Breast epithelium (tissue), 4 donors: ENCODE data around the gene TALDO1. TPM values are rescaled to one million over a fixed set of nuclear protein-coding genes. Genes with fewer than 3 reads are reported as not detected.
A peak's percentile ranks its signal among the peaks of the same experiment; 100 is the strongest.

Source experiments
- DNase-seq, 2 donors: peaks; one replicate each; pipeline ENCODE4 v3.0.0-alpha.2; 2019; ENCODE audit warnings: low spot score in 2 of 2
- H3K27ac ChIP-seq, 2 donors: fragments of 200-600 bp; sonication (generic) in 1 of 2; one replicate each; pipeline ENCODE4 v1.5.1; 2016 to 2019; ENCODE audit warnings: mild to moderate bottlenecking in 1 of 2
- H3K27me3 ChIP-seq, 2 donors: fragments of 200-600 bp; sonication (generic) in 1 of 2; one replicate each; pipeline versions ENCODE4 v1.5.1 to v1.6.0; 2017 to 2019; ENCODE audit warnings: control low read depth in 1 of 2, mild to moderate bottlenecking in 1 of 2
- H3K36me3 ChIP-seq: fragments of 200-600 bp; one replicate; pipeline ENCODE4 v1.5.1; 2019
- H3K4me1 ChIP-seq, 2 donors: fragments of 200-600 bp; sonication (generic); one replicate each; pipeline ENCODE4 v1.5.1; 2016 to 2019; ENCODE audit warnings: control low read depth in 1 of 2
- H3K4me3 ChIP-seq, 3 donors: fragments of 200-600 bp; sonication (generic); 1 replicate in 2 of 3; 2 replicates in 1 of 3; pipeline ENCODE4 v1.5.1; 2016 to 2019; ENCODE audit warnings: mild to moderate bottlenecking in 3 of 3, moderate library complexity in 2 of 3
- H3K9me3 ChIP-seq, 2 donors: fragments of 200-600 bp; sonication (generic) in 1 of 2; one replicate each; pipeline ENCODE4 v1.5.1; 2016 to 2019; ENCODE audit warnings: control low read depth in 1 of 2
- POLR2A ChIP-seq: fragments of 450-650 bp; IDR thresholded peaks from one replicate; pipeline ENCODE4 v1.6.1; 2016; ENCODE audit warnings: antibody characterized with exemption, mild to moderate bottlenecking, moderate library complexity
- POLR2AphosphoS5 ChIP-seq, 3 donors: sonication (generic); formaldehyde crosslinking; IDR thresholded peaks; one replicate each; pipeline ENCODE4 v1.6.1; 2017; ENCODE audit warnings: antibody characterized with exemption in 3 of 3
- intact Hi-C: fragments of 100-400 bp; cut with DNase I; formaldehyde crosslinking; loops from one replicate; pipeline ENCODE4 v1.15.1; 2023; ENCODE audit warnings: low total_unique reads
- total RNA-seq, 3 donors: library from RNA; depleted of rRNA; stranded (reverse); fragments of >200 nt; gene quantifications; one replicate each; pipeline ENCODE4 v1.1.0, GENCODE V29; 2016
- TF ChIP-seq, protein P1 (sequence below), 3 donors: fragments of 450-650 bp; IDR thresholded peaks; one replicate each; pipeline ENCODE4 v1.5.1; 2016 to 2017; ENCODE audit warnings: antibody characterized with exemption in 3 of 3, mild to moderate bottlenecking in 3 of 3, moderate library complexity in 3 of 3

Gene TALDO1
- total RNA-seq, 3 donors from 2014 or later: 137 to 239 (median 141) TPM

- Histone ChIP-seq H3K27me3 (no peaks in the 10 kb centered on the region), H3K27ac (peak overlapping the region in 1 of 2 donors; percentile 19), H3K9me3 (no peaks in the 10 kb centered on the region), H3K36me3 (no peaks in the 10 kb centered on the region), H3K4me1 (peaks cover 0 to 4% of the 10 kb centered on the region in 2 donors), H3K4me3 (no peak overlapping the region)
- TF ChIP-seq, protein P1, sequence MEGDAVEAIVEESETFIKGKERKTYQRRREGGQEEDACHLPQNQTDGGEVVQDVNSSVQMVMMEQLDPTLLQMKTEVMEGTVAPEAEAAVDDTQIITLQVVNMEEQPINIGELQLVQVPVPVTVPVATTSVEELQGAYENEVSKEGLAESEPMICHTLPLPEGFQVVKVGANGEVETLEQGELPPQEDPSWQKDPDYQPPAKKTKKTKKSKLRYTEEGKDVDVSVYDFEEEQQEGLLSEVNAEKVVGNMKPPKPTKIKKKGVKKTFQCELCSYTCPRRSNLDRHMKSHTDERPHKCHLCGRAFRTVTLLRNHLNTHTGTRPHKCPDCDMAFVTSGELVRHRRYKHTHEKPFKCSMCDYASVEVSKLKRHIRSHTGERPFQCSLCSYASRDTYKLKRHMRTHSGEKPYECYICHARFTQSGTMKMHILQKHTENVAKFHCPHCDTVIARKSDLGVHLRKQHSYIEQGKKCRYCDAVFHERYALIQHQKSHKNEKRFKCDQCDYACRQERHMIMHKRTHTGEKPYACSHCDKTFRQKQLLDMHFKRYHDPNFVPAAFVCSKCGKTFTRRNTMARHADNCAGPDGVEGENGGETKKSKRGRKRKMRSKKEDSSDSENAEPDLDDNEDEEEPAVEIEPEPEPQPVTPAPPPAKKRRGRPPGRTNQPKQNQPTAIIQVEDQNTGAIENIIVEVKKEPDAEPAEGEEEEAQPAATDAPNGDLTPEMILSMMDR (IDR thresholded peaks at IDR 0.05): peak; percentile 48 to 64 (median 62)
- no peak for TF ChIP-seq POLR2AphosphoS5 (IDR thresholded peaks at IDR 0.05)
- intact Hi-C loops: no loop called here
- peak in 1 of 2 donors; percentile 50 for DNase-seq
These were observed 17.9 kb downstream of the TALDO1 start for GRCh38 chr11:765025-765801.

DNA sequence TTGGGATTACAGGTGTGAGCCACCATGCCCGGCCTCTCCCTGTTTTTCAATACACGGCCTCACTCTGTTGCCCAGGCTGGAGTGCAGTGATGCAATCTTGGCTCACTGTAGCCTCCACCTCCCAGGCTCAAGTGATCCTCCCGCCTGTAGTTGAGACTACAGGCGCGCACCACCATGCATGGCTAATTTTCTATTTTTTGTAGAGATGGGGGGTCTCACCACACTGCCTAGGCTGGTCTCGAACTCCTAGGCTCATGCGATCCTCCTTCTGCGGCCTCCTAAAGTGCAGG, 18.5 kb downstream of the TALDO1 start:
- TF ChIP-seq POLR2A (no peak), POLR2AphosphoS5 (IDR thresholded peaks at IDR 0.05) (no peak)
- TF ChIP-seq, protein P1 (IDR thresholded peaks at IDR 0.05): no peak
- no peak overlapping the region for H3K4me3 ChIP-seq
- H3K27ac ChIP-seq: peak overlapping the region in 1 of 2 donors; percentile 7
- intact Hi-C loops: no loop called here
- no peaks in the 10 kb centered on the region for H3K36me3 ChIP-seq
- no peaks in the 10 kb centered on the region for H3K9me3 ChIP-seq
- no peaks in the 10 kb centered on the region for H3K27me3 ChIP-seq
- DNase-seq: no peak
- H3K4me1 ChIP-seq: peaks cover 0 to 4% of the 10 kb centered on the region in 2 donors

DNA sequence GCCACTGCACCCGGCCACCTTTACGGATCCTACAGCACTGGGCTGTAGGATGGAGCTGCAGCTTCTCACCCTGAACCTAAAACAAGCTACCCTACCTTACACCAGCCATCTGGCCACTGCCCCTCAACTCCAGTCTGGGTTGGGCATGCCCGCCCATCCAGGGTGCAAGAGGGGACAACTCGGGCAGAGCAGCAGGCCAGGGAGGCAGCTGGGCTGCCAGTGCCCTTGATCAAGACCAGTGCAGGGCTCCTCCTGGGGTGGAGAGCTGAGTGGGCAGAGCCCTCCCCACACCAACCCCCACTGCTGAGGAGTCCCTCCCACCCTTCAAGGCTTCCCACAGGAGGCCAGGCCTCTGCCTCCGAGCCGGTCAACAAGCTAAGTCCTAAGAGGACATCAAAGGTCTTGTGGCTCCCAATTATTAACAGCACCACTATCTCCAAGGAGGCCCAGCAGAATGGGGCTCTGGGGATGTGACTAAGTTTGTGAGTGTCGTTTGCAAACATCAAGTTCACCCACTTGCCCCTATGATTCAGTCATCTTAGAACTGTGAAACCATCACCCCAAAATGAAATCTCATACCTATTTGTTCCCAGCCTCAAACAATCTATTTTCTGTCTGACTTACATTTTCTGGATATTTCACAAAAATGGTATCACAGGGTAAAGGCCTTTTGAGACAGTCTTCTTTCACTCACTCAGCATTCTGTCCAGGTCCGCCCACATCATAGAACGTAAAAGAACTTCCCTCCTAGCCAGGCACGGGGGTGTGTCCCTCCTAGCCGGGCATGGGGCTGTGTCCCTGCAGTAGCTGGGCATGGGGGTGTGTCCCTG, 19.1 kb downstream of the TALDO1 start:
- Histone ChIP-seq H3K36me3 (no peaks in the 10 kb centered on the region), H3K4me3 (no peak overlapping the region), H3K9me3 (no peaks in the 10 kb centered on the region), H3K27ac (peak overlapping the region in 1 of 2 donors; percentile 7), H3K4me1 (peaks cover 0 to 4% of the 10 kb centered on the region in 2 donors), H3K27me3 (no peaks in the 10 kb centered on the region)
- intact Hi-C loops: no loop called here
- DNase-seq: no peak
- TF ChIP-seq, protein P1 (IDR thresholded peaks at IDR 0.05): no peak

GRCh38 chr11:766936-767210, 19.6 kb downstream of the TALDO1 start:
- H3K27ac ChIP-seq: no peak overlapping the region
- H3K4me1 ChIP-seq: peaks cover 0 to 4% of the 10 kb centered on the region in 2 donors
- no peak overlapping the region for H3K4me3 ChIP-seq
- TF ChIP-seq POLR2AphosphoS5 (IDR thresholded peaks at IDR 0.05) (no peak), POLR2A (no peak)
- TF ChIP-seq, protein P1 (IDR thresholded peaks at IDR 0.05): no peak
- H3K27me3 ChIP-seq: no peaks in the 10 kb centered on the region
- no peak for DNase-seq
- no peaks in the 10 kb centered on the region for H3K9me3 ChIP-seq
- no peaks in the 10 kb centered on the region for H3K36me3 ChIP-seq
- intact Hi-C loops: no loop called here

- H3K36me3 ChIP-seq: no peaks in the 10 kb centered on the region
These were observed 20.0 kb downstream of the TALDO1 start for GRCh38 chr11:767238-767637.

More at GRCh38 chr11:767238-767637, 20.0 kb downstream of the TALDO1 start:
- Histone ChIP-seq H3K27ac (no peak overlapping the region), H3K9me3 (no peaks in the 10 kb centered on the region), H3K4me3 (no peak overlapping the region), H3K4me1 (peaks cover 0 to 4% of the 10 kb centered on the region in 2 donors), H3K27me3 (no peaks in the 10 kb centered on the region)
- intact Hi-C loops: no loop called here
- DNase-seq: no peak
- TF ChIP-seq POLR2AphosphoS5 (IDR thresholded peaks at IDR 0.05) (no peak), POLR2A (no peak)
- TF ChIP-seq, protein P1 (IDR thresholded peaks at IDR 0.05): no peak
